CD14-positive monocyte (primary cell): ENCODE measurements around the gene FBXL20. TPM values are rescaled to one million over a fixed set of nuclear protein-coding genes. Genes with fewer than 3 reads are reported as not detected.

Experiments used
- DNase-seq, 3 donors: peaks; one replicate each; pipeline ENCODE4 v3.0.0-alpha.2; 2011 to 2022
- H2AFZ ChIP-seq: 2 replicates; pipeline ENCODE4 v1.6.0; 2012; ENCODE audit warnings: mild to moderate bottlenecking, low read depth, low read length, inconsistent platforms; ENCODE audit not compliant: insufficient read depth, poor library complexity, severe bottlenecking
- H3K27ac ChIP-seq, 2 donors: 1 replicate in 1 of 2; 2 replicates in 1 of 2; pipeline ENCODE4 v1.5.1; 2012 to 2013; ENCODE audit warnings: low read length in 2 of 2, control low read depth in 1 of 2, inconsistent platforms in 1 of 2, low read depth in 1 of 2, mild to moderate bottlenecking in 1 of 2
- H3K27me3 ChIP-seq, 2 donors: one replicate each; pipeline versions ENCODE4 v1.6.0 to v1.6.1; 2011 to 2013; ENCODE audit warnings: low read length in 2 of 2; ENCODE audit not compliant: control insufficient read depth in 2 of 2, insufficient read depth in 2 of 2
- H3K36me3 ChIP-seq, 2 donors: replicated peaks in 1 of 2; 1 replicate in 1 of 2; 2 replicates in 1 of 2; pipeline versions ENCODE4 v1.5.1 to v1.6.1; 2012 to 2013; ENCODE audit warnings: low read length in 2 of 2, control low read depth in 1 of 2, inconsistent platforms in 1 of 2, mild to moderate bottlenecking in 1 of 2; ENCODE audit not compliant: insufficient read depth in 2 of 2, control insufficient read depth in 1 of 2
- H3K4me1 ChIP-seq, 2 donors: 1 replicate in 1 of 2; 2 replicates in 1 of 2; pipeline versions ENCODE4 v1.5.1 to v1.6.1; 2012 to 2013; ENCODE audit warnings: low read length in 2 of 2, control low read depth in 1 of 2, inconsistent platforms in 1 of 2, mild to moderate bottlenecking in 1 of 2, moderate library complexity in 1 of 2; ENCODE audit not compliant: insufficient read depth in 2 of 2, control insufficient read depth in 1 of 2
- H3K4me2 ChIP-seq: replicated peaks from 2 replicates; pipeline ENCODE3; 2012; ENCODE audit warnings: low read length, moderate library complexity, mild to moderate bottlenecking; ENCODE audit not compliant: poor library complexity, severe bottlenecking; ENCODE audit errors: extremely low read depth
- H3K4me3 ChIP-seq, 3 experiments: fragments of 200-600 bp in 1 of 3; sonication (generic) in 1 of 3; replicated peaks in 1 of 3; 1 replicate in 2 of 3; 2 replicates in 1 of 3; pipeline ENCODE4 v1.5.1; 2011 to 2013; ENCODE audit warnings: low read length in 3 of 3, mild to moderate bottlenecking in 3 of 3, control low read depth in 2 of 3, low read depth in 2 of 3, inconsistent platforms in 1 of 3, moderate library complexity in 1 of 3
- H3K79me2 ChIP-seq: 2 replicates; pipeline ENCODE4 v1.6.0; 2012; ENCODE audit warnings: mild to moderate bottlenecking, control low read depth, inconsistent platforms, low read length, moderate library complexity; ENCODE audit not compliant: insufficient read depth
- H3K9ac ChIP-seq: 2 replicates; pipeline ENCODE4 v1.6.0; 2017; ENCODE audit warnings: low read length, mild to moderate bottlenecking; ENCODE audit not compliant: insufficient read depth, poor library complexity, severe bottlenecking
- H3K9me3 ChIP-seq, 2 donors: replicated peaks in 1 of 2; 1 replicate in 1 of 2; 2 replicates in 1 of 2; pipeline versions ENCODE4 v1.5.1 to v1.6.1; 2012 to 2013; ENCODE audit warnings: low read length in 2 of 2, control low read depth in 1 of 2; ENCODE audit not compliant: control insufficient read depth in 1 of 2, insufficient read depth in 1 of 2
- H4K20me1 ChIP-seq: 2 replicates; pipeline ENCODE4 v1.6.0; 2012; ENCODE audit warnings: mild to moderate bottlenecking, low read length, control low read depth, moderate library complexity; ENCODE audit not compliant: insufficient read depth
- H3K27ac Mint-ChIP-seq, 7 donors: one replicate each; pipeline ENCODE4 v1.8.0; 2020; ENCODE audit warnings: mild to moderate bottlenecking in 7 of 7, mixed read lengths in 7 of 7, moderate library complexity in 6 of 7, inconsistent platforms in 2 of 7
- H3K27me3 Mint-ChIP-seq, 3 donors: one replicate each; pipeline ENCODE4 v1.8.0; 2021 to 2022; ENCODE audit warnings: low read depth in 3 of 3, mild to moderate bottlenecking in 3 of 3, mixed read lengths in 3 of 3, moderate library complexity in 3 of 3, inconsistent platforms in 1 of 3
- H3K36me3 Mint-ChIP-seq, 2 donors: one replicate each; pipeline ENCODE4 v1.8.0; 2020; ENCODE audit warnings: mixed read lengths in 2 of 2, inconsistent platforms in 1 of 2, mild to moderate bottlenecking in 1 of 2
- H3K4me1 Mint-ChIP-seq: one replicate; pipeline ENCODE4 v1.8.0; 2020; ENCODE audit warnings: mild to moderate bottlenecking, mixed read lengths
- H3K4me3 Mint-ChIP-seq, 2 donors: one replicate each; pipeline ENCODE4 v1.8.0; 2020; ENCODE audit warnings: mild to moderate bottlenecking in 2 of 2, mixed read lengths in 2 of 2, moderate library complexity in 1 of 2
- H3K9me3 Mint-ChIP-seq, 7 donors: one replicate each; pipeline ENCODE4 v1.8.0; 2020 to 2022; ENCODE audit warnings: mixed read lengths in 7 of 7, mild to moderate bottlenecking in 6 of 7, moderate library complexity in 6 of 7, inconsistent platforms in 2 of 7
- CTCF ChIP-seq: fragments of 200-600 bp; IDR thresholded peaks from one replicate; pipeline ENCODE4 v1.8.0; 2022; ENCODE audit warnings: antibody characterized with exemption, mild to moderate bottlenecking
- WGBS: methylation state at CpG from one replicate; pipeline ENCODE4 v1.1.5; 2013; ENCODE audit warnings: missing lambda C conversion rate; ENCODE audit not compliant: insufficient coverage; 5-methylcytosine and 5-hydroxymethylcytosine counted together
- intact Hi-C, 2 donors: fragments of 100-400 bp; cut with micrococcal nuclease; formaldehyde crosslinking; loops; one replicate each; pipeline versions ENCODE4 v1.15.0 to v1.15.1; 2023
- polyA plus RNA-seq, 3 donors: library from polyadenylated mRNA; depleted of rRNA in 1 of 3; unstranded in 2 of 3; stranded (reverse) in 1 of 3; fragments of 300-500 nt in 2 of 3; fragments of >200 nt in 1 of 3; fragmentation: Illumina TruSeq in 2 of 3; gene quantifications; 1 replicate in 2 of 3; 2 replicates in 1 of 3; pipeline ENCODE4 v1.2.3, GENCODE V29; 2012 to 2021

Gene FBXL20
- polyA plus RNA-seq, 3 donors = 4.0 to 7.7 (median 4.7) TPM

- WGBS = no CpG with 5 or more reads among the region's 2 CpGs
- Mint-ChIP-seq H3K4me1 (peaks cover 24% of the 10 kb centered on the region), H3K27me3 (peaks cover 59 to 82% (median 63%) of the 10 kb centered on the region in 3 donors), H3K36me3 (peaks cover 3% of the 10 kb centered on the region in 2 donors), H3K4me3 (peak overlapping the region in 1 of 2 donors; percentile 52), H3K27ac (no peak overlapping the region), H3K9me3 (peaks cover 0 to 18% (median 7%) of the 10 kb centered on the region in 7 donors)
- Histone ChIP-seq H3K27me3 (peaks cover 21 to 73% of the 10 kb centered on the region in 2 donors), H3K9me3 (peaks cover 0 to 6% of the 10 kb centered on the region in 2 donors), H3K36me3 (no peaks in the 10 kb centered on the region), H3K27ac (no peak overlapping the region), H3K4me3 (no peak overlapping the region), H3K4me2 (no peak overlapping the region), H4K20me1 (no peaks in the 10 kb centered on the region), H2AFZ (no peak overlapping the region), H3K79me2 (no peaks in the 10 kb centered on the region), H3K4me1 (peaks cover 21 to 30% of the 10 kb centered on the region in 2 donors), H3K9ac (no peak overlapping the region)
- no peak for DNase-seq
- intact Hi-C loops = no loop called here
- no peak for TF ChIP-seq CTCF
Measured at GRCh38 chr17:39227364-39227919, 174.0 kb downstream of the FBXL20 start.

- H3K4me3 Mint-ChIP-seq = peak overlapping the region; percentile 64 to 89
- Histone ChIP-seq H3K36me3 (no peaks in the 10 kb centered on the region), H3K4me3 (peak overlapping the region in 1 of 3 experiments; percentile 57), H3K27ac (no peak overlapping the region), H3K9ac (no peak overlapping the region), H3K79me2 (no peaks in the 10 kb centered on the region), H3K4me2 (peak overlapping the region; percentile 61), H3K4me1 (peaks cover 10 to 18% of the 10 kb centered on the region in 2 donors), H3K9me3 (peaks cover 0 to 6% of the 10 kb centered on the region in 2 donors), H2AFZ (peak overlapping the region; percentile 41), H3K27me3 (peaks cover 21 to 64% of the 10 kb centered on the region in 2 donors), H4K20me1 (no peaks in the 10 kb centered on the region)
- no peak for DNase-seq
- peaks cover 11% of the 10 kb centered on the region for H3K4me1 Mint-ChIP-seq
- peaks cover 0 to 19% (median 7%) of the 10 kb centered on the region in 7 donors for H3K9me3 Mint-ChIP-seq
- no peak overlapping the region for H3K27ac Mint-ChIP-seq
- no peak for TF ChIP-seq CTCF
- H3K27me3 Mint-ChIP-seq = peaks cover 57 to 73% (median 62%) of the 10 kb centered on the region in 3 donors
- intact Hi-C loops = no loop called here
- H3K36me3 Mint-ChIP-seq = peaks cover 3% of the 10 kb centered on the region in 2 donors
- 6% methylated on average over 21 of the region's 24 CpGs for WGBS
Measured at GRCh38 chr17:39225959-39226683, 175.3 kb downstream of the FBXL20 start.
